DMS53 (cell line): ENCODE measurements around the gene FOCAD.
"Not testable (repeated sequence)": the region's sequence is repeated elsewhere in the genome, so short reads cannot be mapped to it uniquely, and the experiment has no call there.

Experiments used
- DNase-seq: peaks from one replicate; lab custom pipeline; 2025; lab: John Stamatoyannopoulos, UW

Gene FOCAD

DNA sequence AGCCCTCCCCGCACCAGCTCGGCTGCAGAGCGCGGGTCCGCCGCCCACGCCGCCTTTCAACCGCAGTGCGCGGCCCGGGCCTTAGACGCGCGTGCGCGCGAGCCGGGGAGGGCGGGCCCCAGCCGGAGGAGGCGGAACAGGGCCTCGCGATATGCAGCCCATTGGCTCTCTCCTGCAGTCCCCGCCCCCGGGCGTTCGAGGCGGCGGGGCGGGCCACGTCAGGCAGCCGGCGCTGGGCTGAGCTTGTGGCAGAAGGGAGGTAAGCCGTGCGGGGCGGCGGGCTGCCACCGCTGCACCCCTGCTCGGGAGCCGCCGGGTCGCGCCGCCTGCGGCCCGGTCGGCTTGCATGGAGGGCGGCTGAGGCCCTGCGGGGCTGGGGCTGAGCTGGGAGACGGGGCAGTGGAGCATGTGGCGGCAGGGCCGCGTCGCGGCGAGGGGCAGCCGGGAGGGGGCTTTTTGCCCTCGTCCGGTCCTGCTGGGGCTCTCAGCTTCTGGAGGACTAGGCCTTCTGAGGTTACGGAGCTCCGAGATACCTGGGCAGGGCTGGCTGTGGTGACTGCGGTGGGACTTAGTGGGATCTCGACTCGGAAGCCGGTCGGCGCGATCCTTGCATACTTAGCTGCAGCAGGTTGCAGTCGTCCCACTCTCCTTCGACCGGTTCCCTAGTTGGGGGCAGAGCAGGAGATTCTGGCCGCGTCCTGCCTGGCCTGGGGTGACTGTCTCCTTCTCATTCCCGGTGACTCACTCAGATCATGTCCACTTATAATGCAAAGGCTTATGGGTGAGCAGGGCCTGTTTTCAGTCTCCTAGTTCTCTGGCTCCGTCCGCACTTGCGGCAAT is at the start of gene FOCAD:
FOCAD (plus strand) TSS at position 225 of the 840 bp plus-strand sequence. CDS start 31,095 bp downstream, outside the sequence.
- DNase-seq = peak; percentile 96

GRCh38 chr9:20634895-20635294 is 49.2 kb upstream of the FOCAD start:
- no peak for DNase-seq

DNA sequence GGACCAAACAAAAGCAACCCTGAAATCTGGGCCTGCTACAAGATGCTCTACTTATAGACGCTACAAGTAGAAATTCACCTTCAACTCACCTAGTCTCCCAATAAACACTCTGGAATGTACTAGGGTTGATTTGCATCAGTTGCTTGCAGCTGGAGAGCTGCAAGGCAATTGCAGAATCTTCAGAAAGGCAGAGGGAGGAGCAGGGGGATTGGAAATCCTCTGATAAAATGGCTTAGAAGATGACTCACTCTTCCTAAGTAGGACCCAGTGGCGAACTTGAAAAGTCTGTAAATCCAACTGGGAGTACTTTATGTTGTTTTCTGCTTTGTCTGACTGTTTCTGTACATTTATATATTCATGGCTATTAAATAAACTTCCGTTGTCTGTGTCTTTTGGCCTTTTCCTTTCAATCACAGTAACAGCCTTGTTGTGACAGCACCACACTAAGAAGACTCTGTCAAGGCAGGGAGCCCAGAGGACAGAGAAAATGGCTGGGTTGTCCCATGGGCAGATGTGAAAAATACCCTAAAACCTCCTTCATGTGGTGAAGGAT is 47.1 kb upstream of the FOCAD start:
- no peak for DNase-seq

DNA sequence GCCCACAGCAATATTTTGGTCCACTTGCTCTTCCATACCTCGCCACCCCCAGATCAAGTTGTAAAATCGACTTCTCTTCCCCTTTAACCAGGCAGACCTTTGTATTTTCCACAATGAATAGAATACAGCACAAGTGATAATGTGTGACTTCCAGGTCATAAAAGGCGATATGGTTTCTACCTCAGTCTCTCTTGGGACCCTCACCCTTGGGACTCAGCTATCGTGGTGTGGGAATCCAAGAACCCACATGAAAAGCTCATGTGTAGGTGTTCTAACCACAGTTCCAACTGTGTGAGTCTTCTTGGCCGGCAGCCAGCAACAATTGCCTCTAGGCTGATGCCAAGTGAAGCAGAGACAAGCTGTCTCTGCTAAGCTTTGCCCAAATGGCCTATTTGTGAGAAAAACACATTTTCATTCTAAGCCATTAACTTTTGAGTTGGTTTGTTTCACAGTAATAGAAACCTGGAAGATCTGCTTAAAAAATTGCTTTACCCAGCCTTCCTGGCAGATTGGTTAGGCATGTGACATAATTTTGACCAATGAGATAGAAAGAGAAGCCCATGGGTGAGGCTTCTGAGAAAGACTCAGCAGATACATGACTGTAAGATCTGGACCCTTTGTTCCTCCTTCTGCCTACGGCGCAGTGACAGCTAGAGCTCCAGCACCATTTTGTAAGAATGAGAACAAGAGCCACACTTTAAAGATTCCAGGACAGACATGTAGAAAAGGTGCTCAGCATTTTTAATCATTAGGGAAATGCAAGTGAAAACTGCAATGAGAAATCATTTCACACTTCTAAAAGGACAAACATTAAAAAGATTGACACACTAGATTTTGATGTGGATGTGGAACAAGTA is 43.5 kb upstream of the FOCAD start:
- peak; percentile 14 for DNase-seq

DNA sequence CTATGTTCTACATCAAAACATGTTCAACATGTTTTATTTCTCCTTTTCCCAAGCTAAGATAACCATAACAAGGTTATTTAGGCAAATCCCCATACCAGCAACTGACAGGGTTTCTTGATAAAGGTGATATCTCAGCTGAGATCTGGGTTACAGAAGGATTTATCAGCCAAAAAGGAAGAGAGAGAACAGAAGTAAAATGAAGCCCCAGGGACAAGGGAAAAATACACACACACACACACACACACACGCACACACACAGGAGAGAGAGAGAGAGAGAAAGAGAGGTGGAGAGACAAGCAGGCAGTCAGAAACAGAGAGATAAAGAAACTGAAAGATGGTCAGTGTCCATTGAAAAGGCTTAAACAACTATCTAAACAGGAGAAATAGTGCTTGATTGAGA is 42.0 kb upstream of the FOCAD start:
- no peak for DNase-seq

GRCh38 chr9:20643660-20644059 is 40.4 kb upstream of the FOCAD start:
- DNase-seq = no peak

DNA sequence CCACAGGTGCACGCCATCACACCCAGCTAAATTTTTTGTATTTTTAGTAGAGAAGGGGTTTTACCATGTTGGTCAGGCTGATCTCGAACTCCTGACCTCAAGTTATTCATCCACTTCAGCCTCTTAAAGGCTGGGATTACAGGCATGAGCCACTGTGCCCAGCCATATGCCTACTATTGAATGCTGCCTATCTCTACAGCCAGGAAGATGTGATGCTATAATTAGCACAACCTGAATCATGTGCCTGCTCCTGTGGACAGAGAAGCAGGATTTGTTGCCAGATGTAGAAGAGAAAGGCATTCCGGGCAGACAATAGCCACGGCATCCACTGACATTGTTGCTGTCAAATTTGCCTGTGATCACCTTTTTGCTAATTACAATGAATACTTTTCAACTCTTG is 37.4 kb upstream of the FOCAD start:
- DNase-seq = no peak

- no peak for DNase-seq
These were observed 34.7 kb upstream of the FOCAD start for GRCh38 chr9:20649381-20649780.

- no peak for DNase-seq
These were observed 33.7 kb upstream of the FOCAD start for GRCh38 chr9:20650313-20650712.

- peak; percentile 15 for DNase-seq
These were observed 33.2 kb upstream of the FOCAD start for GRCh38 chr9:20650750-20651299.

- DNase-seq = no peak
These were observed 32.1 kb upstream of the FOCAD start for GRCh38 chr9:20651939-20652338.

GRCh38 chr9:20658246-20658667 is 25.8 kb upstream of the FOCAD start:
- DNase-seq = peak; percentile 2

- DNase-seq = peak; percentile 23
These were observed 25.2 kb upstream of the FOCAD start for GRCh38 chr9:20658677-20659473.

DNA sequence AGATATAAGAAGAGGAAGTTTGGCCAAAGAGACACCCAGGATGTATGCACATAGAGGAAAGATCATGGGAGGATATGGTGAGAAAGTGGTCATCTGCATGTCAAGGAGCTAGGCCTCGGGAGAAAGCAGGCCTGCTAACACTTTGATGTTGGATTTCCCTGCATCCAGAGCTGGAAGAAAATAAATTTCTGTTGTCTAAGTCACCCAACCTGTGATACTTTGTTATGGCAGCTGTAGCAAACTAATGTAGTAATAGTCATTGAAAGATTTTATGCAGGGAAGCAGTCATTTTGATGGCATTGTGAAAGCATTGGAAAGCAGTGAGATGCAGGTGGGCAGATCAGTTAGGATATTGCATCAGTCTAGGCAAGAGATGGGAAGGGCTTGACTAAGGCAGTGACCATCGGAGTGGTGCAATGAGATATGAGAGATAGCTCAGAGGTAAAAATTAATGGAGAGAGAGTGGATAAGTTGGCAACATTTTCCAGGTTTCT is 24.5 kb upstream of the FOCAD start:
- DNase-seq = no peak

DNA sequence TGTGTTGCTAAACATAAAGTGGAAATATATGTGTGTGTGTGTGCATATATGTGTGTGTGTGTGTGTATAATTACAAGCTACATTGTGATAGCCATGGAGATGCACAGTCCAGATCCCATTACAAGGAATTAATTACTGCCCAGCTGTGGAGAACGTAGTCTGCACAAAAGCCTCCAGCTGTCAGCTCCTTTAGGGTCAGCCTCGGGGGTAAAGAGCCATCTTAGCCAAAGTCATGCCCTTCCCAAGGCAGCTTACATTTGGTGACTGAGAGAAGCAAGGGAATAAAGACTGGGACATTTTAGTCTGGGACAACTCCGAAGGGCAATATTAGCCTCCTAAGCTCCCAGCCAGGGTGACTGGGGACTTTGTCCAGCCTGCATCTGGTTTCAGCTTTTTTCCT is 21.9 kb upstream of the FOCAD start:
- DNase-seq = no peak

- DNase-seq = no peak
These were observed 20.9 kb upstream of the FOCAD start for GRCh38 chr9:20663133-20663532.

DNA sequence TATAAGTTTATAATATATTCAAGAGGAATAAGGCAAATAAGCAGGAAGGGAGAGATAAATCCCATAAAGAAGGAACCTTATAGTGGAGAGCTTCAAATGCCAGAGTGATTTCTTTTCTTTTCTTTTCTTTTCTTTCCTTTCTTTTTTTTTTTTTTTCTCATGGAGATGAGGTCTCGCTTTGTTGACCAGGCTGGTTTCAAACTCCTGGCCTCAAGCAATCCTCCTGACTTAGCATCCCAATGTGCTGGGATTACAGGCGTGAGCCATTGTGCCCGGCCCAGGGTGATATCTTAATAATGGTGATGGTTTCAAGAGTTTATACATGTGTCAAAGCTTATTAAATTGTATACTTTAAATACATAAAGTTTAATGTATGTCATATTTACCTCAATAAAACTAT is 19.6 kb upstream of the FOCAD start:
- DNase-seq = no peak

- DNase-seq = no peak
These were observed 13.7 kb upstream of the FOCAD start for GRCh38 chr9:20670395-20670794.

DNA sequence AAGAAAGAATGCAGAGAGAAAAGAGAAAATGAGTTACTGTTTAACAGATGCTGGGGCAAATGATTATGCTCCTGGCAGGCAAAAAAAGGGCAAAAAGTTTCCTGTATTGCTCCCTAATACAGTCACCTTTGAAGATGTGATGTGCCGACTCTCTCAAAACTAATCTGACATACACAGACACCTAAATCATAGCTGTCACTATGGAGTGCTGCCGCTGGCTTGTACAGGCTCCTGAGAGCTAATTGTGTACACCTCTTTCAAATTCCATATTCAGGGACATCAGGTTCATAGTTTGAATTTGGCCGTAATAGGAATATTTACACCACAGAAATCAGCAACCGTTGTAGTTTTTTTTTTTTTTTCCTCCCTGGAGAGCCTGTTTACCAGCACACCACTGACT is 12.4 kb upstream of the FOCAD start:
- DNase-seq = no peak

DNA sequence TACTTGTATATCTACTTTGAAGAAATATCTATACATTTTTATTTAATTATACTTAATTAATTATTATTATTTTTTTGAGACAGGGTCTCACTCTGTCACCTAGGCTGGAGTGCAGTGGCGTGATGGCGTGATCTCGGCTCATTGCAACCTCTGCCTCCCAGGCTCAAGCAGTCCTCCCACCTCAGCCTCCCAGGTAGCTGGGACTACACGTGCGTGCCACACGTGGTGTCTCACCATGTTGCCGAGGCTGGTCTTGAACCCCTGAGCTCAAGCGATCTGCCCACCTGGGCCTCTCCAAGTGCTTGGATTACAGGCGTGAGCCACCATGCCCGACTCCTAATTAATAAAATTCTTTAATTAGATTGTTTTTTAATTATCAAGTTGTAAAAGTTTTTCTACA is 10.5 kb upstream of the FOCAD start:
- DNase-seq = not testable (repeated sequence)

GRCh38 chr9:20681467-20681866 is 2.6 kb upstream of the FOCAD start:
- DNase-seq = no peak
